Hepatocyte (in vitro differentiated cells): ENCODE measurements around the gene TAS1R2.

Experiments used
- EZH2 ChIP-seq: fragments of 200-600 bp; sonication (generic); IDR thresholded peaks from 2 replicates; pipeline ENCODE4 v1.6.1; 2016; ENCODE audit warnings: antibody characterized with exemption, mild to moderate bottlenecking, borderline replicate concordance
- EZH2phosphoT487 ChIP-seq: fragments of 200-600 bp; sonication (generic); IDR thresholded peaks from one replicate; pipeline ENCODE4 v1.6.1; 2018; ENCODE audit warnings: antibody characterized with exemption, mild to moderate bottlenecking, low read depth, moderate library complexity; ENCODE audit not compliant: unreplicated experiment, severe bottlenecking
- TF ChIP-seq, protein P1 (sequence below): fragments of 200-600 bp; sonication (generic); IDR thresholded peaks from 2 replicates; pipeline ENCODE4 v1.5.1; 2016; ENCODE audit warnings: antibody characterized with exemption, mild to moderate bottlenecking; ENCODE audit not compliant: poor library complexity

DNA sequence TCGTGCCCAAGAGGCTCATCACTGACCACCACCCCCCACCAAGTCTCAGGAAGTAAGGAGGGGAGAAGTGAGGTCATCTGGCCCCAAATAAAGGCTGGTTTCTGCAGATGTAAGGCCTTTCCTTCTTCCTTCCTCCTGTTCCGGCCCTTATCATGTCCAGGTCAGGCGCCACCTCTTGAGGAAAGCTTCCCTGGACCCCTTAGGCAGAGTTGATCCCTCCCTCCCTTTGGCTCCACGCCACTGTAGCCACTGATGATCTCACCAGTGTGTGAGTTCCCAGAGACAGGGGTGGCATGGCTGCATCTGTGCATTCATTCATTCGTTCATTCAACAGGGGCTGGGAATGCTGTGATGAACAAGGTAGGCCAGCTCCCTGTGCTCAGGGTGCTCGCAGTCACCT, 59.2 kb downstream of the TAS1R2 start:
- TF ChIP-seq, protein P1, sequence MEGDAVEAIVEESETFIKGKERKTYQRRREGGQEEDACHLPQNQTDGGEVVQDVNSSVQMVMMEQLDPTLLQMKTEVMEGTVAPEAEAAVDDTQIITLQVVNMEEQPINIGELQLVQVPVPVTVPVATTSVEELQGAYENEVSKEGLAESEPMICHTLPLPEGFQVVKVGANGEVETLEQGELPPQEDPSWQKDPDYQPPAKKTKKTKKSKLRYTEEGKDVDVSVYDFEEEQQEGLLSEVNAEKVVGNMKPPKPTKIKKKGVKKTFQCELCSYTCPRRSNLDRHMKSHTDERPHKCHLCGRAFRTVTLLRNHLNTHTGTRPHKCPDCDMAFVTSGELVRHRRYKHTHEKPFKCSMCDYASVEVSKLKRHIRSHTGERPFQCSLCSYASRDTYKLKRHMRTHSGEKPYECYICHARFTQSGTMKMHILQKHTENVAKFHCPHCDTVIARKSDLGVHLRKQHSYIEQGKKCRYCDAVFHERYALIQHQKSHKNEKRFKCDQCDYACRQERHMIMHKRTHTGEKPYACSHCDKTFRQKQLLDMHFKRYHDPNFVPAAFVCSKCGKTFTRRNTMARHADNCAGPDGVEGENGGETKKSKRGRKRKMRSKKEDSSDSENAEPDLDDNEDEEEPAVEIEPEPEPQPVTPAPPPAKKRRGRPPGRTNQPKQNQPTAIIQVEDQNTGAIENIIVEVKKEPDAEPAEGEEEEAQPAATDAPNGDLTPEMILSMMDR, result no peak
- TF ChIP-seq EZH2phosphoT487 (no peak), EZH2 (no peak)
